Activated naive CD4-positive, alpha-beta T cell treated with anti-CD3 and anti-CD28 coated beads, Interleukin-2, amount 50 U/mL, for 24 hours (primary cell): ENCODE measurements around the gene CCDC198.
A peak's percentile ranks its signal among the peaks of the same experiment; 100 is the strongest.

Experiments used
- H3K27ac Mint-ChIP-seq: one replicate; pipeline ENCODE4 v1.8.0; 2021; ENCODE audit warnings: mild to moderate bottlenecking, mixed read lengths
- H3K27me3 Mint-ChIP-seq: one replicate; pipeline ENCODE4 v1.8.0; 2021; ENCODE audit warnings: mixed read lengths
- H3K36me3 Mint-ChIP-seq: one replicate; pipeline ENCODE4 v1.8.0; 2021; ENCODE audit warnings: mixed read lengths
- H3K4me1 Mint-ChIP-seq: one replicate; pipeline ENCODE4 v1.8.0; 2021; ENCODE audit warnings: mixed read lengths
- H3K4me3 Mint-ChIP-seq: one replicate; pipeline ENCODE4 v1.8.0; 2021; ENCODE audit warnings: mild to moderate bottlenecking, mixed read lengths
- H3K9me3 Mint-ChIP-seq: one replicate; pipeline ENCODE4 v1.8.0; 2021; ENCODE audit warnings: mixed read lengths

Gene CCDC198

GRCh38 chr14:57493467-57494181 is at the start of gene CCDC198:
Gene CCDC198 (minus strand): TSS chr14:57493857. CDS start chr14:57493715, 142 bp downstream.
- no peak within 1 kb of the TSS for H3K4me3 Mint-ChIP-seq
- peaks cover 1% of the 10 kb centered on the region for H3K27me3 Mint-ChIP-seq
- H3K4me1 Mint-ChIP-seq, result no peaks in the 10 kb centered on the region
- no peaks in the 10 kb centered on the region for H3K36me3 Mint-ChIP-seq
- no peak within 1 kb of the TSS for H3K27ac Mint-ChIP-seq
- H3K9me3 Mint-ChIP-seq, result no peaks in the 10 kb centered on the region

- H3K27ac Mint-ChIP-seq, result no peak overlapping the region
- H3K4me3 Mint-ChIP-seq, result no peak overlapping the region
- H3K27me3 Mint-ChIP-seq, result peaks cover 7% of the 10 kb centered on the region
- no peaks in the 10 kb centered on the region for H3K9me3 Mint-ChIP-seq
- H3K36me3 Mint-ChIP-seq, result no peaks in the 10 kb centered on the region
- H3K4me1 Mint-ChIP-seq, result no peaks in the 10 kb centered on the region
Observed at GRCh38 chr14:57533214-57533613, 39.6 kb upstream of the CCDC198 start.

GRCh38 chr14:57530571-57530970 is 36.9 kb upstream of the CCDC198 start:
- peaks cover 5% of the 10 kb centered on the region for H3K9me3 Mint-ChIP-seq
- peaks cover 7% of the 10 kb centered on the region for H3K27me3 Mint-ChIP-seq
- no peak overlapping the region for H3K4me3 Mint-ChIP-seq
- no peaks in the 10 kb centered on the region for H3K36me3 Mint-ChIP-seq
- H3K4me1 Mint-ChIP-seq, result no peaks in the 10 kb centered on the region
- H3K27ac Mint-ChIP-seq, result no peak overlapping the region

- H3K27me3 Mint-ChIP-seq, result peaks cover 7% of the 10 kb centered on the region
- H3K36me3 Mint-ChIP-seq, result peaks cover 1% of the 10 kb centered on the region
- H3K9me3 Mint-ChIP-seq, result peaks cover 23% of the 10 kb centered on the region
- no peak overlapping the region for H3K4me3 Mint-ChIP-seq
- H3K4me1 Mint-ChIP-seq, result no peaks in the 10 kb centered on the region
- peak overlapping the region; percentile 14 for H3K27ac Mint-ChIP-seq
Observed at GRCh38 chr14:57526942-57527341, 33.3 kb upstream of the CCDC198 start.

- Mint-ChIP-seq H3K27me3 (peaks cover 1% of the 10 kb centered on the region), H3K27ac (no peak overlapping the region), H3K9me3 (peaks cover 31% of the 10 kb centered on the region), H3K4me1 (no peaks in the 10 kb centered on the region), H3K4me3 (no peak overlapping the region), H3K36me3 (peaks cover 6% of the 10 kb centered on the region)
Observed at GRCh38 chr14:57519043-57519442, 25.4 kb upstream of the CCDC198 start.

- Mint-ChIP-seq H3K4me1 (no peaks in the 10 kb centered on the region), H3K9me3 (peaks cover 21% of the 10 kb centered on the region), H3K27me3 (peaks cover under 1% of the 10 kb centered on the region), H3K36me3 (peaks cover 3% of the 10 kb centered on the region), H3K4me3 (no peak overlapping the region), H3K27ac (no peak overlapping the region)
Observed at GRCh38 chr14:57512220-57512619, 18.6 kb upstream of the CCDC198 start.

GRCh38 chr14:57508756-57509155 is 15.1 kb upstream of the CCDC198 start:
- Mint-ChIP-seq H3K27ac (no peak overlapping the region), H3K27me3 (no peaks in the 10 kb centered on the region), H3K36me3 (no peaks in the 10 kb centered on the region), H3K9me3 (peaks cover 3% of the 10 kb centered on the region), H3K4me3 (no peak overlapping the region), H3K4me1 (no peaks in the 10 kb centered on the region)

- Mint-ChIP-seq H3K9me3 (no peaks in the 10 kb centered on the region), H3K4me1 (no peaks in the 10 kb centered on the region), H3K27ac (no peak overlapping the region), H3K4me3 (no peak overlapping the region), H3K36me3 (no peaks in the 10 kb centered on the region), H3K27me3 (no peaks in the 10 kb centered on the region)
Observed at GRCh38 chr14:57502586-57503254, 9.1 kb upstream of the CCDC198 start.

- Mint-ChIP-seq H3K9me3 (no peaks in the 10 kb centered on the region), H3K4me1 (no peaks in the 10 kb centered on the region), H3K27me3 (no peaks in the 10 kb centered on the region), H3K36me3 (no peaks in the 10 kb centered on the region), H3K27ac (no peak overlapping the region), H3K4me3 (no peak overlapping the region)
Observed at GRCh38 chr14:57501039-57501557, 7.4 kb upstream of the CCDC198 start.

- Mint-ChIP-seq H3K36me3 (no peaks in the 10 kb centered on the region), H3K4me1 (no peaks in the 10 kb centered on the region), H3K4me3 (no peak overlapping the region), H3K9me3 (no peaks in the 10 kb centered on the region), H3K27ac (no peak overlapping the region), H3K27me3 (no peaks in the 10 kb centered on the region)
Observed at GRCh38 chr14:57498659-57499058, 5.0 kb upstream of the CCDC198 start.

GRCh38 chr14:57498035-57498434 is 4.4 kb upstream of the CCDC198 start:
- no peaks in the 10 kb centered on the region for H3K36me3 Mint-ChIP-seq
- no peak overlapping the region for H3K27ac Mint-ChIP-seq
- no peaks in the 10 kb centered on the region for H3K4me1 Mint-ChIP-seq
- H3K4me3 Mint-ChIP-seq, result no peak overlapping the region
- no peaks in the 10 kb centered on the region for H3K27me3 Mint-ChIP-seq
- no peaks in the 10 kb centered on the region for H3K9me3 Mint-ChIP-seq

GRCh38 chr14:57495416-57495815 is 1.8 kb upstream of the CCDC198 start:
- Mint-ChIP-seq H3K4me1 (no peaks in the 10 kb centered on the region), H3K27me3 (no peaks in the 10 kb centered on the region), H3K4me3 (no peak overlapping the region), H3K27ac (no peak overlapping the region), H3K9me3 (no peaks in the 10 kb centered on the region), H3K36me3 (no peaks in the 10 kb centered on the region)

GRCh38 chr14:57492859-57493258 is 798 bp downstream of the CCDC198 start:
- Mint-ChIP-seq H3K4me3 (no peak overlapping the region), H3K9me3 (no peaks in the 10 kb centered on the region), H3K36me3 (no peaks in the 10 kb centered on the region), H3K27me3 (peaks cover 1% of the 10 kb centered on the region), H3K27ac (no peak overlapping the region), H3K4me1 (no peaks in the 10 kb centered on the region)

- Mint-ChIP-seq H3K36me3 (no peaks in the 10 kb centered on the region), H3K27me3 (peaks cover 1% of the 10 kb centered on the region), H3K4me1 (no peaks in the 10 kb centered on the region), H3K9me3 (no peaks in the 10 kb centered on the region), H3K4me3 (no peak overlapping the region), H3K27ac (no peak overlapping the region)
Observed at GRCh38 chr14:57491640-57492039, 2.0 kb downstream of the CCDC198 start.

- Mint-ChIP-seq H3K27me3 (peaks cover 1% of the 10 kb centered on the region), H3K9me3 (no peaks in the 10 kb centered on the region), H3K36me3 (no peaks in the 10 kb centered on the region), H3K4me1 (no peaks in the 10 kb centered on the region), H3K4me3 (no peak overlapping the region), H3K27ac (no peak overlapping the region)
Observed at GRCh38 chr14:57487771-57488170, 5.9 kb downstream of the CCDC198 start.

GRCh38 chr14:57486767-57487379 is 6.8 kb downstream of the CCDC198 start:
- no peak overlapping the region for H3K27ac Mint-ChIP-seq
- H3K27me3 Mint-ChIP-seq, result peaks cover 1% of the 10 kb centered on the region
- H3K4me1 Mint-ChIP-seq, result no peaks in the 10 kb centered on the region
- no peaks in the 10 kb centered on the region for H3K36me3 Mint-ChIP-seq
- H3K4me3 Mint-ChIP-seq, result no peak overlapping the region
- H3K9me3 Mint-ChIP-seq, result no peaks in the 10 kb centered on the region
